GM12864 (cell line): Measurements from ENCODE around the gene MTAP.

ENCODE experiments used
- DNase-seq: peaks from one replicate; pipeline ENCODE4 v3.0.0-alpha.2; 2011; ENCODE audit warnings: low read depth
- H3K4me3 ChIP-seq: 2 replicates; pipeline ENCODE4 v1.5.1; 2011; ENCODE audit warnings: mild to moderate bottlenecking, low read depth, low read length, control low read depth
- CTCF ChIP-seq: IDR thresholded peaks from 2 replicates; pipeline ENCODE4 v1.5.1; 2011; ENCODE audit warnings: low read depth, mild to moderate bottlenecking, moderate library complexity, low read length, control low read depth, inconsistent platforms; ENCODE audit errors: missing control alignments

MTAP gene

GRCh38 chr9:21837501-21837900 is 35.1 kb downstream of the MTAP start:
- TF ChIP-seq CTCF, result no peak
- no peak overlapping the region for H3K4me3 ChIP-seq
- DNase-seq, result no peak

- TF ChIP-seq CTCF, result no peak
- DNase-seq, result no peak
- no peak overlapping the region for H3K4me3 ChIP-seq
Measured at GRCh38 chr9:21840647-21841046, 38.2 kb downstream of the MTAP start.

GRCh38 chr9:21841133-21841532 is 38.7 kb downstream of the MTAP start:
- no peak for TF ChIP-seq CTCF
- no peak overlapping the region for H3K4me3 ChIP-seq
- no peak for DNase-seq

- no peak overlapping the region for H3K4me3 ChIP-seq
- no peak for DNase-seq
- TF ChIP-seq CTCF, result no peak
Measured at GRCh38 chr9:21848615-21849014, 46.2 kb downstream of the MTAP start.

GRCh38 chr9:21852754-21853153 is 50.3 kb downstream of the MTAP start:
- no peak overlapping the region for H3K4me3 ChIP-seq
- DNase-seq, result no peak
- no peak for TF ChIP-seq CTCF

GRCh38 chr9:21853414-21853813 is 51.0 kb downstream of the MTAP start:
- no peak for TF ChIP-seq CTCF
- H3K4me3 ChIP-seq, result no peak overlapping the region
- no peak for DNase-seq

GRCh38 chr9:21854119-21854518 is 51.7 kb downstream of the MTAP start:
- no peak overlapping the region for H3K4me3 ChIP-seq
- TF ChIP-seq CTCF, result no peak
- DNase-seq, result no peak
